GM23338 (cell line): Measurements from ENCODE around the gene PRKD1. TPM values are rescaled to one million over a fixed set of nuclear protein-coding genes. Genes with fewer than 3 reads are reported as not detected.

Source experiments
- ATAC-seq: fragments of 200-7000 bp; cut with Tn5 transposase; 3 replicates; pipeline ENCODE4 v1.9.1; 2020
- DNase-seq: peaks from one replicate; pipeline ENCODE4 v3.0.0-alpha.2; 2015; ENCODE audit warnings: low spot score
- H2AFZ ChIP-seq: fragments of 200-600 bp; sonication (generic); 2 replicates; pipeline ENCODE4 v1.8.0; 2016; ENCODE audit warnings: antibody characterized with exemption, mild to moderate bottlenecking, moderate library complexity
- H3F3A ChIP-seq: fragments of 200-600 bp; sonication (generic); replicated peaks from 2 replicates; pipeline ENCODE4 v1.8.0; 2017; ENCODE audit warnings: antibody characterized with exemption, mixed run types, low read depth
- H3K27ac ChIP-seq: fragments of 200-600 bp; sonication (generic); 2 replicates; pipeline ENCODE4 v1.6.1; 2016; ENCODE audit warnings: low read depth
- H3K27me3 ChIP-seq: fragments of 200-600 bp; sonication (generic); 2 replicates; pipeline ENCODE4 v1.8.0; 2016; ENCODE audit warnings: mild to moderate bottlenecking, mixed run types, moderate library complexity; ENCODE audit not compliant: insufficient read depth
- H3K36me3 ChIP-seq: fragments of 200-600 bp; sonication (generic); 2 replicates; pipeline ENCODE4 v1.8.0; 2016; ENCODE audit warnings: mild to moderate bottlenecking; ENCODE audit not compliant: insufficient read depth
- H3K4me1 ChIP-seq: fragments of 200-600 bp; sonication (generic); 2 replicates; pipeline ENCODE4 v1.8.0; 2016; ENCODE audit warnings: mild to moderate bottlenecking, moderate library complexity; ENCODE audit not compliant: insufficient read depth
- H3K4me2 ChIP-seq: fragments of 200-600 bp; sonication (generic); 2 replicates; pipeline ENCODE4 v1.7.1; 2017; ENCODE audit warnings: mixed run types
- H3K4me3 ChIP-seq: fragments of 200-600 bp; sonication (generic); 2 replicates; pipeline ENCODE4 v1.6.1; 2016; ENCODE audit warnings: mixed run types
- H3K79me2 ChIP-seq: fragments of 200-600 bp; sonication (generic); replicated peaks from 2 replicates; pipeline ENCODE4 v1.8.0; 2017; ENCODE audit warnings: mild to moderate bottlenecking; ENCODE audit not compliant: insufficient read depth
- H3K9me2 ChIP-seq: fragments of 200-600 bp; sonication (generic); 2 replicates; pipeline ENCODE4 v1.8.0; 2017; ENCODE audit not compliant: insufficient read depth
- H4K20me1 ChIP-seq: fragments of 200-600 bp; sonication (generic); replicated peaks from 2 replicates; pipeline ENCODE4 v1.8.0; 2017; ENCODE audit warnings: mild to moderate bottlenecking; ENCODE audit not compliant: insufficient read depth
- H3K27ac Mint-ChIP-seq: 2 replicates; pipeline ENCODE4 v1.8.0; 2020; ENCODE audit warnings: inconsistent platforms, mild to moderate bottlenecking, moderate library complexity, mixed read lengths
- H3K27me3 Mint-ChIP-seq: 3 replicates; pipeline ENCODE4 v1.8.0; 2022; ENCODE audit warnings: low read depth, mild to moderate bottlenecking, moderate library complexity, mixed read lengths, inconsistent platforms; ENCODE audit not compliant: insufficient read depth, poor library complexity
- H3K36me3 Mint-ChIP-seq: 3 replicates; pipeline ENCODE4 v1.8.0; 2021; ENCODE audit warnings: low read depth, mild to moderate bottlenecking, inconsistent platforms, moderate library complexity, mixed read lengths
- H3K4me1 Mint-ChIP-seq: 3 replicates; pipeline ENCODE4 v1.8.0; 2020; ENCODE audit warnings: mild to moderate bottlenecking, inconsistent platforms, mixed read lengths
- H3K4me3 Mint-ChIP-seq: 3 replicates; pipeline ENCODE4 v1.8.0; 2021; ENCODE audit warnings: moderate library complexity, mild to moderate bottlenecking, inconsistent platforms, mixed read lengths
- H3K9me3 Mint-ChIP-seq: 3 replicates; pipeline ENCODE4 v1.8.0; 2020; ENCODE audit warnings: moderate library complexity, mild to moderate bottlenecking, inconsistent platforms, mixed read lengths
- CREB1 ChIP-seq: fragments of 250-450 bp; sonication (Bioruptor Pico); IDR thresholded peaks from 2 replicates; pipeline ENCODE4 v1.5.0; 2020; ENCODE audit warnings: low read depth, mild to moderate bottlenecking, moderate library complexity
- JUNB ChIP-seq: IDR thresholded peaks from one replicate; pipeline ENCODE4 v1.6.1; 2016; ENCODE audit warnings: antibody characterized with exemption; ENCODE audit not compliant: unreplicated experiment
- POLR2AphosphoS5 ChIP-seq: IDR thresholded peaks from 2 replicates; pipeline ENCODE4 v1.6.1; 2016; ENCODE audit warnings: antibody characterized with exemption, low read depth
- polyA plus RNA-seq: library from polyadenylated mRNA; unstranded; fragments of >200 nt; fragmentation: Nextera tagmentation; extraction: Ambion mirVana; gene quantifications from 2 replicates; pipeline ENCODE4 v1.2.1, GENCODE V29; 2016
- small RNA-seq: library from RNA; depleted of rRNA; stranded (forward); fragments of <200 nt; gene quantifications from one replicate; pipeline ENCODE3, GENCODE V24; 2014; ENCODE audit warnings: low replicate concordance
- total RNA-seq: library from RNA; depleted of rRNA; stranded (reverse); fragments of >200 nt; shearing (Covaris generic); gene quantifications from 2 replicates; pipeline ENCODE4 v1.2.3, GENCODE V29; 2014
- TF ChIP-seq, protein P1 (sequence below): IDR thresholded peaks from one replicate; pipeline ENCODE4 v1.6.1; 2018; ENCODE audit warnings: antibody characterized with exemption; ENCODE audit not compliant: unreplicated experiment

Gene PRKD1
- total and polyA plus RNA-seq, 2 experiments from 2014 or later, result 3.1 to 9.7 TPM

DNA sequence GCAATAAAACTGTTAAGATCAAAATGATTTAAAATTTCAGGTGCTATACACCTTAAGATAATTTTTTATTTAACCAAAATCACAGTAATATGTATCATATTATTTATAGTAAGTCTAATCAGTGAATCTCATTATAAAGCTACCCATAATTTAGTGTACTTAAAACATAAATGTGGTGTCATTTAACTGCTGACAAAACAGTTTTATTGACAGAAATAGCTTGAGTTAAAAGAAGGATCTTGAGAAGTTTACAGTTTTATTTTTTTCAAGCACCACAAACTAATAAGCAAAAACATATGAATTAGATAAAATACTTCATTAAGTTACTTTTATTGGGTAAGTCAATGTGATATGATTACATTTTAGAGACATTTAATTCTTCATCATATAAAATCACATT lies 400.4 kb downstream of the PRKD1 start:
- Histone ChIP-seq H3K9me2 (no peaks in the 10 kb centered on the region), H3K4me1 (no peaks in the 10 kb centered on the region), H2AFZ (no peak overlapping the region), H3K36me3 (no peaks in the 10 kb centered on the region), H3K27ac (no peak overlapping the region), H3F3A (no peaks in the 10 kb centered on the region), H3K4me3 (no peak overlapping the region), H4K20me1 (no peaks in the 10 kb centered on the region), H3K27me3 (no peaks in the 10 kb centered on the region), H3K79me2 (no peaks in the 10 kb centered on the region), H3K4me2 (no peak overlapping the region)
- DNase-seq, result no peak
- no peaks in the 10 kb centered on the region for H3K36me3 Mint-ChIP-seq
- H3K27me3 Mint-ChIP-seq, result no peaks in the 10 kb centered on the region
- H3K4me1 Mint-ChIP-seq, result peaks cover 4% of the 10 kb centered on the region
- H3K27ac Mint-ChIP-seq, result no peak overlapping the region
- no peak overlapping the region for H3K4me3 Mint-ChIP-seq
- H3K9me3 Mint-ChIP-seq, result no peaks in the 10 kb centered on the region
- ATAC-seq, result no peak
- TF ChIP-seq JUNB (no peak), CREB1 (CRISPR knock-in tag) (no peak), POLR2AphosphoS5 (no peak)
- TF ChIP-seq, protein P1, sequence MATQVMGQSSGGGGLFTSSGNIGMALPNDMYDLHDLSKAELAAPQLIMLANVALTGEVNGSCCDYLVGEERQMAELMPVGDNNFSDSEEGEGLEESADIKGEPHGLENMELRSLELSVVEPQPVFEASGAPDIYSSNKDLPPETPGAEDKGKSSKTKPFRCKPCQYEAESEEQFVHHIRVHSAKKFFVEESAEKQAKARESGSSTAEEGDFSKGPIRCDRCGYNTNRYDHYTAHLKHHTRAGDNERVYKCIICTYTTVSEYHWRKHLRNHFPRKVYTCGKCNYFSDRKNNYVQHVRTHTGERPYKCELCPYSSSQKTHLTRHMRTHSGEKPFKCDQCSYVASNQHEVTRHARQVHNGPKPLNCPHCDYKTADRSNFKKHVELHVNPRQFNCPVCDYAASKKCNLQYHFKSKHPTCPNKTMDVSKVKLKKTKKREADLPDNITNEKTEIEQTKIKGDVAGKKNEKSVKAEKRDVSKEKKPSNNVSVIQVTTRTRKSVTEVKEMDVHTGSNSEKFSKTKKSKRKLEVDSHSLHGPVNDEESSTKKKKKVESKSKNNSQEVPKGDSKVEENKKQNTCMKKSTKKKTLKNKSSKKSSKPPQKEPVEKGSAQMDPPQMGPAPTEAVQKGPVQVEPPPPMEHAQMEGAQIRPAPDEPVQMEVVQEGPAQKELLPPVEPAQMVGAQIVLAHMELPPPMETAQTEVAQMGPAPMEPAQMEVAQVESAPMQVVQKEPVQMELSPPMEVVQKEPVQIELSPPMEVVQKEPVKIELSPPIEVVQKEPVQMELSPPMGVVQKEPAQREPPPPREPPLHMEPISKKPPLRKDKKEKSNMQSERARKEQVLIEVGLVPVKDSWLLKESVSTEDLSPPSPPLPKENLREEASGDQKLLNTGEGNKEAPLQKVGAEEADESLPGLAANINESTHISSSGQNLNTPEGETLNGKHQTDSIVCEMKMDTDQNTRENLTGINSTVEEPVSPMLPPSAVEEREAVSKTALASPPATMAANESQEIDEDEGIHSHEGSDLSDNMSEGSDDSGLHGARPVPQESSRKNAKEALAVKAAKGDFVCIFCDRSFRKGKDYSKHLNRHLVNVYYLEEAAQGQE, result no peak

Small RNAs within 50 kb of the gene (small RNA-seq; reads per million reads assigned to genes)
- not detected for gene RNU6-1234P
